Gastrocnemius medialis (tissue), 4 donors: ENCODE results near the gene AMBP. TPM values are rescaled to one million over a fixed set of nuclear protein-coding genes. Genes with fewer than 3 reads are reported as not detected.

ENCODE experiments used
- ATAC-seq, 2 donors: fragments of 150-250 bp; one replicate each; pipeline ENCODE4 v1.9.1; 2016
- DNase-seq, 2 donors: peaks; one replicate each; pipeline ENCODE4 v3.0.0-alpha.2; 2019
- H3K27ac ChIP-seq, 4 donors: fragments of 200-600 bp; sonication (generic); 1 replicate in 1 of 4; 2 replicates in 3 of 4; pipeline ENCODE4 v1.5.1; 2016 to 2018; ENCODE audit warnings: mild to moderate bottlenecking in 2 of 4, moderate library complexity in 1 of 4
- H3K27me3 ChIP-seq, 3 donors: fragments of 200-600 bp; sonication (generic) in 2 of 3; 1 replicate in 1 of 3; 2 replicates in 2 of 3; pipeline versions ENCODE4 v1.5.1 to v1.6.0; 2016 to 2019; ENCODE audit warnings: mild to moderate bottlenecking in 1 of 3, moderate library complexity in 1 of 3
- H3K36me3 ChIP-seq, 2 donors: fragments of 200-600 bp; sonication (generic) in 1 of 2; one replicate each; pipeline ENCODE4 v1.5.1; 2017 to 2018
- H3K4me1 ChIP-seq, 2 donors: fragments of 200-600 bp; sonication (generic) in 1 of 2; one replicate each; pipeline ENCODE4 v1.5.1; 2016 to 2017; ENCODE audit warnings: mild to moderate bottlenecking in 2 of 2
- H3K4me3 ChIP-seq, 4 donors: fragments of 200-600 bp; sonication (generic) in 3 of 4; 1 replicate in 1 of 4; 2 replicates in 3 of 4; pipeline ENCODE4 v1.5.1; 2016 to 2019; ENCODE audit warnings: mild to moderate bottlenecking in 2 of 4
- H3K9me3 ChIP-seq, 3 donors: fragments of 200-600 bp; sonication (generic) in 2 of 3; 1 replicate in 1 of 3; 2 replicates in 2 of 3; pipeline ENCODE4 v1.5.1; 2016 to 2019
- POLR2A ChIP-seq, 2 donors: fragments of 450-650 bp; IDR thresholded peaks; one replicate each; pipeline ENCODE4 v1.6.1; 2017; ENCODE audit warnings: antibody characterized with exemption in 2 of 2, mild to moderate bottlenecking in 2 of 2, moderate library complexity in 2 of 2
- in situ Hi-C, 4 donors: fragments of 200-750 bp; cut with MboI; loops; one replicate each; pipeline versions ENCODE4 v1.15.0 to v1.8.0; 2017; ENCODE audit warnings: low sequenced_read_pairs in 4 of 4
- intact Hi-C: fragments of 100-400 bp; cut with DNase I; formaldehyde crosslinking; loops from one replicate; pipeline ENCODE4 v1.15.1; 2023; ENCODE audit warnings: low total_unique reads
- total RNA-seq, 4 donors: library from RNA; depleted of rRNA; stranded (reverse); fragments of >200 nt; gene quantifications; one replicate each; pipeline versions ENCODE4 v1.1.0 to v1.2.3, GENCODE V29; 2016
- TF ChIP-seq, protein P1 (sequence below), 5 experiments: fragments of 450-650 bp in 3 of 5; fragments of 200-600 bp in 2 of 5; sonication (generic) in 2 of 5; IDR thresholded peaks in 4 of 5; conservative IDR thresholded peaks in 1 of 5; 1 replicate in 4 of 5; 2 replicates in 1 of 5; pipeline ENCODE4 v1.5.1; 2016 to 2019; ENCODE audit warnings: antibody characterized with exemption in 5 of 5, mild to moderate bottlenecking in 3 of 5, moderate library complexity in 3 of 5

The AMBP gene
- total RNA-seq, 4 donors from 2014 or later = 3.2 to 7.2 TPM; not detected in 2

- intact Hi-C loops (no loop called here), in situ Hi-C loops (no loop called here)
- TF ChIP-seq POLR2A (IDR thresholded peaks at IDR 0.05) = no peak
- TF ChIP-seq, protein P1, sequence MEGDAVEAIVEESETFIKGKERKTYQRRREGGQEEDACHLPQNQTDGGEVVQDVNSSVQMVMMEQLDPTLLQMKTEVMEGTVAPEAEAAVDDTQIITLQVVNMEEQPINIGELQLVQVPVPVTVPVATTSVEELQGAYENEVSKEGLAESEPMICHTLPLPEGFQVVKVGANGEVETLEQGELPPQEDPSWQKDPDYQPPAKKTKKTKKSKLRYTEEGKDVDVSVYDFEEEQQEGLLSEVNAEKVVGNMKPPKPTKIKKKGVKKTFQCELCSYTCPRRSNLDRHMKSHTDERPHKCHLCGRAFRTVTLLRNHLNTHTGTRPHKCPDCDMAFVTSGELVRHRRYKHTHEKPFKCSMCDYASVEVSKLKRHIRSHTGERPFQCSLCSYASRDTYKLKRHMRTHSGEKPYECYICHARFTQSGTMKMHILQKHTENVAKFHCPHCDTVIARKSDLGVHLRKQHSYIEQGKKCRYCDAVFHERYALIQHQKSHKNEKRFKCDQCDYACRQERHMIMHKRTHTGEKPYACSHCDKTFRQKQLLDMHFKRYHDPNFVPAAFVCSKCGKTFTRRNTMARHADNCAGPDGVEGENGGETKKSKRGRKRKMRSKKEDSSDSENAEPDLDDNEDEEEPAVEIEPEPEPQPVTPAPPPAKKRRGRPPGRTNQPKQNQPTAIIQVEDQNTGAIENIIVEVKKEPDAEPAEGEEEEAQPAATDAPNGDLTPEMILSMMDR (IDR thresholded peaks at IDR 0.05 in 4 of 5, conservative IDR thresholded peaks at IDR 0.05 in 1 of 5) = no peak
- H3K4me3 ChIP-seq = no peak overlapping the region
- H3K4me1 ChIP-seq = no peaks in the 10 kb centered on the region
- H3K27ac ChIP-seq = no peak overlapping the region
- no peaks in the 10 kb centered on the region for H3K36me3 ChIP-seq
- no peaks in the 10 kb centered on the region for H3K27me3 ChIP-seq
- DNase-seq = no peak
- no peaks in the 10 kb centered on the region for H3K9me3 ChIP-seq
- ATAC-seq = no peak
Measured at GRCh38 chr9:114050646-114051045, 27.5 kb downstream of the AMBP start.

DNA sequence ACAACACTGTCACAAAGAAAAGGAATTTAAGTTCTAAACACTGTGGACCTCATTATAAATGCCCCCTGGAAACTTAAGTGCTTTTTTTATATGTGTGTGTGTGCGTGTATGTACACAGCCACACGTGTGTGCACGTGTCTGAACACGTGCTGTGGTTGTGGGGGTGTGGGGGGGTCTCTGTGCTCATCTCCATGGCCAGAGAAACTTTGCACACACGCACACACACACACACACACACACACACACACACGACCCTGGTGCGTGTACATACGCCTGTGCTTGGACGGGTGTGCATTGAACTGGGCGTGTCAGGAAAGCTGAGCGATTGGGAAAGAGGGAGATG lies 27.9 kb downstream of the AMBP start:
- no peaks in the 10 kb centered on the region for H3K9me3 ChIP-seq
- in situ Hi-C loops = no loop called here
- H3K4me1 ChIP-seq = no peaks in the 10 kb centered on the region
- no peak overlapping the region for H3K27ac ChIP-seq
- ATAC-seq (no peak), DNase-seq (no peak)
- intact Hi-C loops = no loop called here
- H3K4me3 ChIP-seq = no peak overlapping the region
- H3K36me3 ChIP-seq = no peaks in the 10 kb centered on the region
- H3K27me3 ChIP-seq = no peaks in the 10 kb centered on the region
- TF ChIP-seq POLR2A (IDR thresholded peaks at IDR 0.05) = no peak

- no peak overlapping the region for H3K4me3 ChIP-seq
- H3K27me3 ChIP-seq = no peaks in the 10 kb centered on the region
- intact Hi-C loops (no loop called here), in situ Hi-C loops (loop anchor here in 2 of 4 donors (25.0 kb wide), 2 partner anchors 237 to 362 kb away; no protein-coding TSS in a partner anchor)
- no peaks in the 10 kb centered on the region for H3K36me3 ChIP-seq
- H3K4me1 ChIP-seq = no peaks in the 10 kb centered on the region
- TF ChIP-seq, protein P1 (IDR thresholded peaks at IDR 0.05 in 4 of 5, conservative IDR thresholded peaks at IDR 0.05 in 1 of 5) = no peak
- TF ChIP-seq POLR2A (IDR thresholded peaks at IDR 0.05) = no peak
- DNase-seq (no peak), ATAC-seq (no peak)
- no peak overlapping the region for H3K27ac ChIP-seq
- H3K9me3 ChIP-seq = no peaks in the 10 kb centered on the region
Measured at GRCh38 chr9:114049441-114050225, 28.5 kb downstream of the AMBP start.

DNA sequence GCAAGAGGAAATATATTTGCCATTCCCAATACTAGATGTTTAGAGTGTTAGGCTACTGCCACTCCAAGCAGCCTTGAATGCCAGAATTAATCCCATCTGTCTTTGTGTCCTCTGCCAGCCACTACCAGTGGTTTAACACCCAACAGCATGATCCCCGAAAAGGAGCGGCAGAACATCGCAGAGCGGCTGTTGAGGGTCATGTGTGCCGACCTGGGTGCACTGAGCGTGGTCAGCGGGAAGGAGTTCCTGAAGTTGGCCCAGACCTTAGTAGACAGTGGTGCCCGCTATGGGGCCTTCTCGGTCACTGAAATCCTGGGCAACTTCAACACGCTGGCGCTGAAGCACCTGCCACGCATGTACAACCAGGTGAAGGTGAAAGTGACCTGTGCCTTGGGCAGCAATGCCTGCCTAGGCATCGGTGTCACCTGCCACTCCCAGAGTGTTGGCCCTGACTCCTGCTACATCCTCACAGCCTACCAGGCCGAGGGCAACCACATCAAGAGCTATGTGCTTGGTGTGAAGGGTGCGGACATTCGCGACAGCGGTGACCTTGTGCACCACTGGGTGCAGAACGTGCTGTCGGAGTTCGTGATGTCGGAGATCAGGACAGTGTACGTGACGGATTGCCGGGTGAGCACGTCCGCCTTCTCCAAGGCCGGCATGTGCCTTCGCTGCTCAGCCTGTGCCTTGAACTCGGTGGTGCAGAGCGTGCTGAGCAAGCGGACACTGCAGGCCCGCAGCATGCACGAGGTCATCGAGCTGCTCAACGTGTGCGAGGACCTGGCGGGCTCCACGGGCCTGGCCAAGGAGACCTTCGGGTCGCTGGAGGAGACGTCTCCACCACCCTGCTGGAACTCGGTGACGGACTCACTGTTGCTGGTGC lies 29.3 kb downstream of the AMBP start:
- TF ChIP-seq, protein P1 (IDR thresholded peaks at IDR 0.05 in 4 of 5, conservative IDR thresholded peaks at IDR 0.05 in 1 of 5) = no peak
- no peak for TF ChIP-seq POLR2A (IDR thresholded peaks at IDR 0.05)
- intact Hi-C loops = no loop called here
- Histone ChIP-seq H3K27me3 (no peaks in the 10 kb centered on the region), H3K36me3 (no peaks in the 10 kb centered on the region), H3K9me3 (no peaks in the 10 kb centered on the region), H3K4me1 (no peaks in the 10 kb centered on the region), H3K27ac (no peak overlapping the region), H3K4me3 (no peak overlapping the region)
- in situ Hi-C loops = loop anchor here in 2 of 4 donors (25.0 kb wide), 2 partner anchors 236 to 361 kb away; no protein-coding TSS in a partner anchor
- no peak for ATAC-seq
- DNase-seq = no peak

DNA sequence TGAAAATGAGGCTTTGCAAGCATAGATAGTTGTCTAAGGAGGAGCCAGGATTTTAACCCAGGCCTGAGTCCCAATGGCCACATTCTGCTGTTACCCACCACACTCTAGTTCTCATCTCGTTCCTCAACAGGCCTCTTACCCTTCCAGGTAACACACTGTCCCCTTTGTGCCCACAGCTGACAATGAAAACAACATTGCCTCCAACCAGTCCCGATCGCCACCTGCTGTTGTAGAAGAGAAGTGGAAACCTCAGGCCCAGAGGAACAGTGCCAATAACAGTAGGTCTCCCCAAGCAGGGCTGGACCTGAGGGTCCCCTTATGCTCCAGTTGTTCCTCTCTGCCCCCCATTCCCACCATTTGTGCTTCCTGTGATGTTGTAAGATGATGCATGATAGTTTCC lies 30.4 kb downstream of the AMBP start:
- TF ChIP-seq, protein P1 (IDR thresholded peaks at IDR 0.05 in 4 of 5, conservative IDR thresholded peaks at IDR 0.05 in 1 of 5) = no peak
- no peak for TF ChIP-seq POLR2A (IDR thresholded peaks at IDR 0.05)
- H3K4me3 ChIP-seq = no peak overlapping the region
- H3K27ac ChIP-seq = no peak overlapping the region
- H3K36me3 ChIP-seq = no peaks in the 10 kb centered on the region
- in situ Hi-C loops = loop anchor here in 2 of 4 donors (25.0 kb wide), 2 partner anchors 235 to 360 kb away; no protein-coding TSS in a partner anchor
- ATAC-seq (no peak), DNase-seq (no peak)
- no peaks in the 10 kb centered on the region for H3K9me3 ChIP-seq
- intact Hi-C loops = no loop called here
- H3K27me3 ChIP-seq = no peaks in the 10 kb centered on the region
- H3K4me1 ChIP-seq = no peaks in the 10 kb centered on the region
